GM23248 (cell line): Measurements from ENCODE around the gene GGCX. TPM values are rescaled to one million over a fixed set of nuclear protein-coding genes. Genes with fewer than 3 reads are reported as not detected.
A peak's percentile ranks its signal among the peaks of the same experiment; 100 is the strongest.
"Not testable (repeated sequence)": the region's sequence is repeated elsewhere in the genome, so short reads cannot be mapped to it uniquely, and the experiment has no call there.

ENCODE experiments used
- DNase-seq: peaks from one replicate; pipeline ENCODE4 v3.0.0-alpha.2; 2015
- H2AFZ ChIP-seq: fragments of 200-600 bp; sonication (generic); 2 replicates; pipeline ENCODE4 v1.6.1; 2016; ENCODE audit warnings: antibody characterized with exemption
- H3F3A ChIP-seq: fragments of 200-600 bp; sonication (generic); 2 replicates; pipeline ENCODE4 v1.6.1; 2016; ENCODE audit warnings: mild to moderate bottlenecking, antibody characterized with exemption, mixed run types; ENCODE audit not compliant: insufficient read depth
- H3K27ac ChIP-seq: fragments of 200-600 bp; sonication (generic); 2 replicates; pipeline ENCODE4 v1.5.1; 2016; ENCODE audit warnings: mild to moderate bottlenecking
- H3K27me3 ChIP-seq: fragments of 200-600 bp; sonication (generic); replicated peaks from 2 replicates; pipeline ENCODE4 v1.6.1; 2016; ENCODE audit warnings: mild to moderate bottlenecking; ENCODE audit not compliant: insufficient read depth
- H3K36me3 ChIP-seq: fragments of 200-600 bp; sonication (generic); 2 replicates; pipeline ENCODE4 v1.6.1; 2016; ENCODE audit warnings: low read depth, mild to moderate bottlenecking
- H3K4me1 ChIP-seq: fragments of 200-600 bp; sonication (generic); 2 replicates; pipeline ENCODE4 v1.6.1; 2016; ENCODE audit warnings: mild to moderate bottlenecking; ENCODE audit not compliant: insufficient read depth
- H3K4me2 ChIP-seq: fragments of 200-600 bp; sonication (generic); one replicate; pipeline ENCODE4 v1.6.1; 2016; ENCODE audit warnings: mild to moderate bottlenecking; ENCODE audit not compliant: unreplicated experiment
- H3K4me3 ChIP-seq: fragments of 200-600 bp; sonication (generic); 2 replicates; pipeline ENCODE4 v1.5.1; 2016; ENCODE audit warnings: mild to moderate bottlenecking
- H3K79me2 ChIP-seq: fragments of 200-600 bp; sonication (generic); 2 replicates; pipeline ENCODE4 v1.6.1; 2016; ENCODE audit warnings: mild to moderate bottlenecking; ENCODE audit not compliant: insufficient read depth
- H3K9ac ChIP-seq: fragments of 200-600 bp; sonication (generic); 2 replicates; pipeline ENCODE4 v1.6.1; 2016; ENCODE audit warnings: mild to moderate bottlenecking
- H3K9me2 ChIP-seq: fragments of 200-600 bp; sonication (generic); 2 replicates; pipeline ENCODE4 v1.6.1; 2016; ENCODE audit warnings: mixed run types, mild to moderate bottlenecking, moderate library complexity; ENCODE audit not compliant: insufficient read depth
- H3K9me3 ChIP-seq: fragments of 200-600 bp; sonication (generic); one replicate; pipeline ENCODE4 v1.6.1; 2017; ENCODE audit warnings: low read depth
- H4K20me1 ChIP-seq: fragments of 200-600 bp; sonication (generic); 2 replicates; pipeline ENCODE4 v1.6.0; 2016; ENCODE audit not compliant: insufficient read depth
- EZH2 ChIP-seq: fragments of 200-600 bp; sonication (generic); IDR thresholded peaks from 2 replicates; pipeline ENCODE4 v1.6.1; 2018; ENCODE audit warnings: antibody characterized with exemption, mild to moderate bottlenecking; ENCODE audit not compliant: insufficient read depth, poor library complexity, severe bottlenecking
- EZH2phosphoT487 ChIP-seq: fragments of 200-600 bp; sonication (generic); IDR thresholded peaks from 2 replicates; pipeline ENCODE4 v1.6.1; 2018; ENCODE audit warnings: antibody characterized with exemption, moderate library complexity, mild to moderate bottlenecking, low read depth; ENCODE audit not compliant: insufficient read depth
- WGBS, 2 experiments: methylation state at CpG; one replicate each; pipeline ENCODE4 v1.1.6; 2015 to 2017; ENCODE audit warnings: low lambda C conversion rate in 2 of 2, low coverage in 1 of 2; ENCODE audit errors: missing lambda C conversion rate in 2 of 2; 5-methylcytosine and 5-hydroxymethylcytosine counted together
- in situ Hi-C: fragments of 300-500 bp; cut with MboI; formaldehyde crosslinking; loops from 2 replicates; pipeline ENCODE4 v1.15.0; 2020
- polyA plus RNA-seq: library from polyadenylated mRNA; unstranded; fragments of >200 nt; fragmentation: Nextera tagmentation; extraction: Ambion mirVana; gene quantifications from 2 replicates; pipeline ENCODE4 v1.2.1, GENCODE V29; 2016
- total RNA-seq: library from RNA; depleted of rRNA; stranded (reverse); fragments of >200 nt; shearing (Covaris generic); gene quantifications from 2 replicates; pipeline ENCODE4 v1.2.3, GENCODE V29; 2014

Gene GGCX
- total and polyA plus RNA-seq, 2 experiments from 2014 or later: 62.7 to 81.3 TPM

DNA sequence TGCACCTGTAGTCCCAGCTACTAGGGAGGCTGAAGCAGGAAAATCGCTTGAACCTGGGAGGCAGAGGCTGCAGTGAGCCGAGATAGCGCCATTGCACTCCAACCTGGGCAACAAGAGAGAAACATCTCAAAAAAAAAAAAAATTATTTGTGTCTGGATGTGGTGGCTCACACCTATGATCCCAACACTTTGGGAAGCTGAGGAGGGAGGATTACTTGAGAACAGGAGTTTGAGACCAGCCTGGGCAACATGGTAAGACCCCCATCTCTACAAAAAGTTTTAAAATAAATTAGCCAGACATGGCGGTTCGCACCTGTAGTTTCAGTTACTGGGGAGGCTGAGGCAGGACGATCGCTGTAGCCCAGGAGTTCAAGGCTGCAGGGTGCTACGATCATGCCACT, 14.4 kb upstream of the GGCX start:
- H3K79me2 ChIP-seq: no peaks in the 10 kb centered on the region
- no peak overlapping the region for H3K4me3 ChIP-seq
- no peak for TF ChIP-seq EZH2
- TF ChIP-seq EZH2phosphoT487: no peak
- H3K9ac ChIP-seq: no peak overlapping the region
- whole genome bisulfite sequencing, 2 experiments: 82 to 84% methylated on average over 8 of the region's 8 CpGs
- H4K20me1 ChIP-seq: no peaks in the 10 kb centered on the region
- H3K27ac ChIP-seq: no peak overlapping the region
- no peaks in the 10 kb centered on the region; the same call in 1 of the 2 replicates for H3K27me3 ChIP-seq
- DNase-seq: no peak
- no peak overlapping the region for H2AFZ ChIP-seq
- H3F3A ChIP-seq: no peaks in the 10 kb centered on the region
- H3K4me2 ChIP-seq: no peak overlapping the region
- H3K9me3 ChIP-seq: no peaks in the 10 kb centered on the region
- no peaks in the 10 kb centered on the region for H3K9me2 ChIP-seq
- H3K36me3 ChIP-seq: no peaks in the 10 kb centered on the region
- H3K4me1 ChIP-seq: no peaks in the 10 kb centered on the region
- in situ Hi-C loops: no loop called here

DNA sequence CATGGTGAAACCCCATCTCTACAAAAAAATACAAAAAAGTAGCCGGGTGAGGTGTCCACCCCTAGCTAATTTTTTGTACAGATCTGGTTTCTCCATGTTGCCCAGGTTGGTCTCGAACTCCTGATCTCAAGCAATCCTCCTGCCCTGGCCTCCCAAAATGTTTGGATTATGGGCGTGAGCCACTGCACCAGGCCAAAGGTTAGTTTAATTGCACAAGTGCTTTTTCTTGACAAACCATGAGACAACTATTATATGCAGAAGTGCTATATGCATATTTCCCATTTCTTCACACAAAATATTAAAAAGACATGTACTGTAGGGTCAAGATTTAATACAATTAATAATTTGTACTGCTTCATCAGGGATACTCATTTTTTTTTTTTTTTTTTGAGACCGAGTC, 5.0 kb upstream of the GGCX start:
- Histone ChIP-seq H3K36me3 (no peaks in the 10 kb centered on the region), H3K9ac (no peak overlapping the region), H3F3A (no peaks in the 10 kb centered on the region), H3K4me3 (no peak overlapping the region), H4K20me1 (no peaks in the 10 kb centered on the region), H3K9me2 (no peaks in the 10 kb centered on the region), H3K9me3 (no peaks in the 10 kb centered on the region), H3K27me3 (no peaks in the 10 kb centered on the region; the same call in 1 of the 2 replicates), H2AFZ (no peak overlapping the region), H3K4me2 (no peak overlapping the region), H3K4me1 (no peaks in the 10 kb centered on the region), H3K27ac (no peak overlapping the region), H3K79me2 (no peaks in the 10 kb centered on the region)
- WGBS, 2 experiments: 83 to 90% methylated on average over 4 of the region's 4 CpGs
- in situ Hi-C loops: no loop called here
- DNase-seq: no peak
- no peak for TF ChIP-seq EZH2phosphoT487
- TF ChIP-seq EZH2: no peak

DNA sequence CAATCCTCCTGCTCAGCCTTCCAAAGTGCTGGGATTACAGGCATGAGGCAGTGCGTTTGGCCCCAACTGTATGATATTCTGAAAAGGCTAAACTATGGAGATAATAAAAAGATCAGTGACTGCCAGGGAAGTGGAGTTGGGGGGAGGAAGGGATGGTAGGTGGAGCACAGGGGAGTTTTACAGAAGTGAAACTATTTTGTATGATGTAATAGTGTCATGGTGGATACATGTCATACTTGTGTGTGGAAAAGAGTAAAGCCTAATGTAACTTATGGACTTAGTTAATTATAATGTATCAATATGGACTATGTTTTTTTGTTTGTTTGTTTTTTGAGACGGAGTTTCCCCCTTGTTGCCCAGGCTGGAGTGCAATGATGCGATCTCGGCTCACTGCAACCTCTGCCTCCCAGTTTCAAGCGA, 2.9 kb upstream of the GGCX start:
- Histone ChIP-seq H2AFZ (peak overlapping the region; percentile 66; the same call in 1 of the 2 replicates), H3K9me2 (no peaks in the 10 kb centered on the region), H3K9me3 (no peaks in the 10 kb centered on the region), H3K79me2 (peaks cover 20% of the 10 kb centered on the region), H3K4me3 (no peak overlapping the region), H3K4me2 (no peak overlapping the region), H3F3A (no peaks in the 10 kb centered on the region), H3K27me3 (no peaks in the 10 kb centered on the region), H3K36me3 (no peaks in the 10 kb centered on the region), H3K27ac (no peak overlapping the region), H3K4me1 (peaks cover 13% of the 10 kb centered on the region), H3K9ac (no peak overlapping the region), H4K20me1 (no peaks in the 10 kb centered on the region)
- 86 to 89% methylated on average over 5 of the region's 5 CpGs for WGBS, 2 experiments
- no peak for DNase-seq
- TF ChIP-seq EZH2phosphoT487 (no peak), EZH2 (no peak)
- in situ Hi-C loops: no loop called here

DNA sequence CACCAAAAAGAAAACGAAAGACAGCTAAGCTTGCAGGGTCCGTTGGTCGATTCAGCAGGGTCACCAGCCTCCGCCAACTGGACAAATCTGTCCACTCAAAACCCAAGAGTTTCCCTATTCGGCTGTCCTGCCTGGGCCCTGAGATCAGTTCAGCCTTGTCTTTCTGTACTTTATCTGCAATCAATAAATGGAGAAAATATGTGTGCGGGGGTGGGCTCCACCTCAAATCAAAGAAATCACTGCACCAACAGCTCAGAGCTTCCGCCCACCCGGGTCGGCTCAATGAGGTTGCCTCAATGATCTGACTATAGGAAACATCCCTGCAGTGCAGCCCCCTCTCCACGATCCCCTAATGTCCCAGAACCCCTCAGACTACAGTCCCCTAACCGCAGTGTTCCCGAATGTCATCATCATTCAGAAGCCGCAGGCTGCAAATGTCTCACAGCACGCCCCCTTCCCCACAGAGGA, 447 bp downstream of the GGCX start:
- no peaks in the 10 kb centered on the region for H3K9me3 ChIP-seq
- peak overlapping the region; percentile 81 for H3K9ac ChIP-seq
- H3F3A ChIP-seq: no peaks in the 10 kb centered on the region
- TF ChIP-seq EZH2phosphoT487: no peak
- TF ChIP-seq EZH2: no peak
- H2AFZ ChIP-seq: peak overlapping the region; percentile 99
- H3K4me3 ChIP-seq: peak overlapping the region; percentile 91
- 3% methylated on average over 12 to 14 of the region's 14 CpGs for WGBS, 2 experiments
- no peaks in the 10 kb centered on the region for H4K20me1 ChIP-seq
- H3K27me3 ChIP-seq: no peaks in the 10 kb centered on the region
- H3K9me2 ChIP-seq: no peaks in the 10 kb centered on the region
- no peaks in the 10 kb centered on the region; the same call in 1 of the 2 replicates for H3K36me3 ChIP-seq
- peak overlapping the region; percentile 62 for H3K27ac ChIP-seq
- peak; percentile 46 for DNase-seq
- H3K4me2 ChIP-seq: peak overlapping the region; percentile 90
- H3K4me1 ChIP-seq: peaks cover 14% of the 10 kb centered on the region
- H3K79me2 ChIP-seq: peaks cover 54% of the 10 kb centered on the region
- in situ Hi-C loops: no loop called here

DNA sequence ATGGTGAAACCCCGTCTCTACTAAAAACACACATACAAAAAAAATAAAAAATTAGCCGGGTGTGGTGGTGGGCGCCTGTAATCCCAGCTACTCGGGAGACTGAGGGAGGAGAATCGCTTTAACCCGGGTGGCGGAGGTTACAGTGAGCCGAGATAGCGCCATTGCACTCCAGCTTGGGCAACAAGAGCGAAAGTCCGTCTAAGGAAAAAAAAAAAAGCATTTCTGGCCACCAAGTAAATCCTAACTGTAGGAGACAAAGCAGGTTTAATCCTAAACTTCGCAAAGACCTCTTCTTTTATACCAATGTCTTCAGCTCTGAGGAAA, 928 bp downstream of the GGCX start:
- H4K20me1 ChIP-seq, H3K9me3 ChIP-seq, H3K9me2 ChIP-seq, H3F3A ChIP-seq, H3K36me3 ChIP-seq, H3K27ac ChIP-seq, in situ Hi-C loops, H3K27me3 ChIP-seq, DNase-seq: not testable (repeated sequence)
- Histone ChIP-seq H3K4me3 (peak overlapping the region; percentile 91), H3K9ac (peak overlapping the region; percentile 81), H3K4me1 (peaks cover 14% of the 10 kb centered on the region), H3K79me2 (peaks cover 58% of the 10 kb centered on the region), H2AFZ (peak overlapping the region; percentile 99; the same call in 1 of the 2 replicates), H3K4me2 (peak overlapping the region; percentile 90)
- 71 to 80% methylated on average over 12 of the region's 12 CpGs for WGBS, 2 experiments
